Activated T-cell treated with anti-CD3 and anti-CD28 coated beads for 24 hours (primary cell): ENCODE data around the gene EHD4.

Experiments
- DNase-seq: peaks from one replicate; pipeline ENCODE4 v3.0.0-alpha.2; 2020; ENCODE audit warnings: low read depth

EHD4 gene

DNA sequence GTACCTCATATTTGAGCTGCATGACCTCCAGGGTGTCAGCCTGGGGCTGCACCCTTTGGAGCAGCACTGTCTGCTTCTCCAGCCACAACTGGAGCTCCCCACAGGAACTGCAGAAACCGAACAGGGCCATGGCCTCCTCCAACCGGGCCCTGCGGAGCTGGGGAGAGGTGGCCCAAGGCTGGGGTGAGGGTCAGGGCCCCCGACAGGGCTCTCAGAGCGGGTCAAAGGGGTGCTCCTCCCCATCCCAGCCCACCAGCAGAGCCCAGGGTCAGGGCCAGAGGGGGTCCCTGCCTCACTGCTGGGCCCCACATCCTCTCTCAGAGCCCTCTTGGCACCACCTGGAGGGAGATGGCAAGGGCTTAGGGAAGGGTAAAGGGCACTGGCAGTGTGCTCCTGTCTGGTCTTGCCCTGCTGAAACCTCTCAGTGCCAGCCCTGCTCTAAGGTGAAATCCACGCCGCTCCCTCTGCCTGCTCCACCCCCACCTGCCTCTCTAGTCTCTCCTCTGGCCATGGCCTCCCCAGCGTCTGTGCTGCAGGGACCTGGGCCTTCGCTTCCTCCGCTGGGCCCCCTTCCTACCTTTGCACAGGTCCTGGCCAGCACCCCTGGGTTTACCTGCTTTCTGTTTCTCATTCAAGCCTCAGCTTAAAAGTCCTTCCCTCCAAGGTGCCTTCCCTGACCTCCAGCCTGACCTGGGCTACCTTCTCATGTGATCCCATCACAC, 92.0 kb downstream of the EHD4 start:
- no peak for DNase-seq

DNA sequence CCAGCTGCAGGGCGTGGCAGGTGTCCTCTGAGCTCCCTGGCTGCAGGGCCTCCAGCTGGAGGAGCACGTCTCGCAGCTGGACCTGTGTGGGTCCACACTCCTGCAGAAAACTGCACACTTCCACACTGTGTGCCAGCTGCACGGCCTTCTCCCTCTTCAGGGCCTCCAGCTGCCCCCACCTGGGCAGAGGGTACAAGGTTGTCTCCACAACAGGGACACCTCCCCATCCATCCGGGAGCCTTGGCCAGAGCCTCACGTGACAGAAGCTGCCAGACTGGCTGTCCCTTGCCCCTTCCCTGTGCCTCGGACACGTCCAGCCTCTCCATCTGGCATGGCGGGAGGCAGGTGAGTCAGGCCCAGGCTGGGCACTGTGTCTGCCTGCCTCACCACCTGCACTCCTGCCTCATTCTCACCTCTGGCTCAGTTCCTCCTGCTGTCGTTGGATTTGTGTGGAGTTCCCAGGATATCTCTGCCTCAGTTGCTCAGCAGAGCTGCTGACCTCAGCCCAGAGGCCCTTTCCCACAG, 93.0 kb downstream of the EHD4 start:
- no peak for DNase-seq

GRCh38 chr15:41878355-41878699, 94.0 kb downstream of the EHD4 start:
- DNase-seq: no peak

GRCh38 chr15:41877631-41878354, 94.6 kb downstream of the EHD4 start:
- DNase-seq: no peak

DNA sequence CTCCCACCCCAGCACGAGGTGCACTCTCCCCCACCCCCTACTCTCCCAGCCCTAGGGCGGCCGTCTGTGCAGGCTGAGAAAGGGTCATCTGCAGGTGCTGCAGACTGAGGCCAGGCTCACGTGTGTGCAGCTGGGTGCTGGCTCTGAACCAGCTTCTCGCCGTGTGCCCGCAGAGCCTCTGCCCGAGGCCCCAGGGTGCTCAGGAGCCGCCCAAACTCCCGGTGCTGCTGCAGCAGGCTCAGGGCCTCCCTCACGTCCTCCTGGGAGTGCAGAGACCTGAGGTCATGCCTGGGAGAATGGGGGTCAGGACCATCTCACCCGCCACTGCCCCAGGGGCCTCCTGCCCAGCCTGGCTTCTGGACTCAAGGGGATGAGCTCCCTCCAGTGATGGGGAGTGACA, 95.7 kb downstream of the EHD4 start:
- no peak for DNase-seq

DNA sequence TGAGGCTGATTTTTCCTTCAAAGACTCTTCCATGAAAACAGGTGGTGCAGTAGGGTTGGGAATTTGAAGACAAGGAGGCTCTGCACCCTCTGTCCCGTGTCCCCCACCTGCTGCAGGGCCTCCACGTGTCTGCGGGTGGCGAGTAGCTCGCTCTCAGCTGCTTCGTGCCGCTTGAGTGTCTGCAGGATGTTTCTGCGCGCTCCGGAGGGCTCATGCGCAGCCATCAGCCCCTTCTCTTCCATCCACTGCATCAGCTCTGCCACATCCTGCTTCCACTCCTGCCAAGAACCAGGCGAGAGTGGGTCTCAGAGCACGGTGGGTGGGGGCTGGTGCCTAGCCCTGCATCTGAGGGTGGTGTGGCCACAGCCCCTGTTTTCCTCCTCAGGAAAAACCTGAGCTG, 96.3 kb downstream of the EHD4 start:
- no peak for DNase-seq

DNA sequence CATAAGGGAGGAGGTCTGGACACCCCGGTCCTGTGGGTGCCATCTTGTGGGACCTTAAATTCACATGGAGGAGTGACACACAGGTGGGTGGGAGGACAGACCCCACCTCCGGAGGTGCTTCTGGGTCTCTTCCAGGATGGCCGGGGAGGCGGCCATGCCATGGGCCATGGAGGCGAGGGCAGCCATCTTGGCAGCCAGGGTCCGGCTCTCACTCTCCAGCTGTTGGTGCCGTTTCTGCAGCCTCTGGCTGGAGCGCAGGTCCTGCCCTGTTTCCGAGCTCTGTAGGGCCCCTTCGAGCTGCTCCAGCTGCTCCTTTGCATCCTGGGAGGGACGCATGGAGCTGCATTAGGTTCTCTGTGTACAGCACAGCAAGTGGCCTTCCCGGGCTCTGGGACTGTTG, 97.6 kb downstream of the EHD4 start:
- DNase-seq: no peak

DNA sequence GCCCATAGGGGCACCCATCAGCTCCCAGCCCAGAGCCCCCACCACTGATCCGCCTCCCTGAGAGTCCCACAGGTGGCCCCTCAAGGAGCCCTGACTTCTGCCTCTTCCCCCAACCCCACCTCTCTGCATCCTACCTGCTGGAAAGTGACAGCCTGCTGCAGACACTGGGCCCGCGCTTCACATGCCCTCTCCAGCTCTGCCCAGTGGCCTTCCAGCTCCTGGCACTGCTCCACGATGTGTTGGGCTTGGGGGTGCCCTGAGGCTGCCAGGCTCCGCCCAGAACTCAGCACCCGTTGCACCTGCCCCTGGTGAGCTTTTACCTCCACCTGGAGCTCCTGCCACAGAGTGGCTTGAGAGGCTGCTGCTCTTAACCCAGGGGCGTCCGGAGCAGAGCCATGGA, 98.6 kb downstream of the EHD4 start:
- DNase-seq: no peak

GRCh38 chr15:41872166-41872747, 100.1 kb downstream of the EHD4 start:
- DNase-seq: no peak

- no peak for DNase-seq
Measured at GRCh38 chr15:41871175-41871905, 101.0 kb downstream of the EHD4 start.

DNA sequence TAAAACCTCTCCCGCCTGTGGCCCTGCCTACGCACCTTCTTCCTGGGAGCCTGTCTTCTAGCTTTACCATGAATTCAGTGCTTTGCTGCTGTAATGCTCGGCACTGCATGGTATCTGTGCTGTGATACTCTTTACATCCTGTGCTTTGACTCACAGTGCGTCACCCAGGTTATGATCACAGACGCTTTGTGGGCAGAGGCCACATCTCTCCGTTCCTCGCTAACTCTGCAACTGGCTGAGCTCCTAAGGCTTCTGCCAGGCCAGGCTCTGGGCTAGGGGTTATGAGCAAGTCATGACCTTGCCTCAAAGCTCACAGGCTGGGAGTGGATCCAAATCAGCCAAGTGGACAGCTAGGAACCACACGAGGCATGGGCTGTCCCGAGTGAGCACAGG, 101.7 kb downstream of the EHD4 start:
- DNase-seq: peak; percentile 41

DNA sequence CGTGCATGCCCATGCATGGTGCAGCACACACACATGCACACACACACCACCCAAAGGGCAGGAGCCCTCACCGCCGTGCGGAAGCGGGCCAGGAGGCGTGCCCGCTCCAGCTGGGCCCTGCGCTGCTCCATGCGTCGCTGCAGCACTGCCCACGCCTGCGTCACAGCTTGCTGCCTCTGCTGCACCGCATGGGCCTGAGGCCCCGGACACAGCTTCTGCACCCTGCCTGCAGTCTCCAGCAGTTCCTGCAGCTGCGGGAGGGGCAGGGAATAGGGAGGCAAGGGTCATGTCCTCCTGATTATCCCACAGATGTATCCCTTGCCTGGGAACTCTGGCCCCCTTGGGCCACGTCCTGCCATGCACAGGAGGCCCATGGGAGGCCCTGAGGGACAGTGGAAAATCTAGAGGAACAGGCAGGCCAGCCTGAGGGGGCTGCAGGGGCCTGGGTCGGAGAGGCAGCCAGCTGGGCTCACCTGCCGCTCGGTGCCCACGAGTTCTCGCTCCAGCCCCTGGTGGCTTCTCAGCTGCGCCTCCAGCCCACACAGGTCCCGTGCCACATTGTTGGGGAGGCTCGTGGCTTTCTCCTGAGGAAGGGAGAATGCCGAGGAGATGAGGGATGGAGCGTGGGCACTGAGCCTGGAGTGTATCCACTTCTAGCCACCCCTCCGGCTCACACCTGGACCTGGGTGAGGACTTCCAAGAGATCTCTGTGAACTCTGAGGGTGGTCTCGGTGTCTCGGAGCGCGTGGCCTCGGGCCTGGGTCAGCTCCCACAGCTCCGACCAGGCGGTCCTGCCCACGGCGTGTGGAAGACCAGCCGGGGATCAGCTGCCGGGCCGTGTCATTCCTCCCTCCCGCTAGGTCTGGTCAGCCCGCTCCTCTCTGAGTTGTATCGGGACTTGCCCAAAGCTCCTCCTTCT, 102.3 kb downstream of the EHD4 start:
- DNase-seq: no peak

GRCh38 chr15:41868321-41868720, 104.0 kb downstream of the EHD4 start:
- DNase-seq: no peak

DNA sequence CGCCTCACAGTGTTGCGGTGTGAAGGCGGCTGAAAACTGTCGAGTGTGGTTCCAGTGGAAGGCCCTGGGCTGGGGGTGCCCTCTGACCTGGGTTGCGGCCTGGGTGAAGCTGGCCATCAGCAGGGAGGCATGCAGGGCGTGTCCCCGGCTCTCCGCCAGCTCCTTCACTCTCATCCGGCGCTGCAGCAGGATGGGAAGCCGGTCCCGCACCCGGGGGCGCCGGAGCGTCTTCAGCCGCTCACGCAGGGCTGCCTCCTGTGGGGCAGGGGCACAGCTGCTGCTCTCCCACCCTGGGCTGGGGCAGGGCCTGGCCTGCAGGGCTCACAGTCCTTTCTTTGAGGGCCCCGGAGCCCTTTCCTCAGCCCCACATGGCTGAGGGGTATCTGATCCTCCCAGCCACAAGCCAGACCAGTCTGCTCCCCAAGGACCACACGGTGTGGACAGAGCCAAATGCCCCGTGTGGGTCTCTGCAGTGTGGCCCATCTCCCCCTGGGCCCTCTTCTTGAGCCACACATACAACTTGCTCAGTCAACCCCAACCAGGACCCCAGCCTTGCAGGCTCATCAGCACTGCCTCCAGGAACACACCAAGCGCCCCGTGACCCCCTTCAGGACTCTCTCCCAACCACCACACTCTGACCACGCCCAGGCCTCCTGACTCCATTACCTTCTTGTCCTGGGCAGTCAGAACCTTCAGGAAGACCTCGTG, 105.3 kb downstream of the EHD4 start:
- no peak for DNase-seq

DNA sequence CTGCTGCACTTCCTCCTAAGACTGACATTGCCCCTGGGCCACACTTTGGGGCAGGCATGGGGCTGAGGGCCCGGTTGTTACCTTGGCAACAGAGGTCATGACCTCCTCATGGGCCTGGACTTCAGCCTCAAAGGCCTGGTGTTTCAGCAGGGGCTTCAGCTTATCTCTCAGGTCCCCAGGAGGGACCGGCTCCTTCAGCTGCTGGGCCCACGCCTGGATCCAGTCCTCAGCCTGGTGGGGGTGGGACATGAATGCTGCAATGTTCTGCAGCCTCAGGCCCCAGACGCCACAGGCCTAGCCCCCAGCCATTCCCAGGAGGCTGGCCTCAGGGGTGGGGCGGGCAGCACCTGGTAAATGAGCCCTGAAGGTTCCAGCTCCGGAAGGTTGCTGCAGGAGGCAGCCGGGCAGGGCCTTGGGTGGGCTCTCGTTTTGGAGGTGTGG, 106.1 kb downstream of the EHD4 start:
- DNase-seq: no peak

GRCh38 chr15:41865490-41866055, 106.8 kb downstream of the EHD4 start:
- no peak for DNase-seq

DNA sequence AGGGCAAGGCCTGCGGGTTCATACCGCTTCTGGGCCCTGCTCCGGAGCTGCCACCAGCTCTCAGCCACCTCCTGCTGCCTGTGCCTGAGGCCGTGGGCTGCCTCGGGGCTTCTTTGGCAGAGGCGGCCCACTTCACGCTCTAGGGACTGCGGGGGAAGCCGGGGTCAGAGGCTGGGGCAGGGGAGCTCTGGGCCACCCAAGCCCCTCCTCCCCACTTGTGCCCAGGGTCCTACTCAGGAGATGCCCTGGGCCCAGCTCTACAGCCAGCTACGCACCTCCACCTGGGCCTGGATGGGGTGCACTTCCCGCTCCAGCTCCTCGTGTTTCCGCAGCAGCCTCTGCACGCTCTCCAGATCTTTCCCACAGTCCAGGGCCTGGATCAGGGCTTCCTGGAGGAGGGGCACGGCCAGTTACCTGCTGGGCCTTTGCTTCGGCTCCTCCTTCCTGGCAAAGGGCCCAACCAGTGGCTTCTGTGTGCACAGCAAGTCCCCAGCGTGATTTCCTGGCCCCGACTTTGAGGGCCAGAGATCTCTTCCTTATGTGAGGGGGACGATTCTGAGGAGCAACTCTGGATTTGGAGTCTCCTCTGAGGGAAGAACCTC, 109.7 kb downstream of the EHD4 start:
- no peak for DNase-seq

- DNase-seq: no peak
Measured at GRCh38 chr15:41861736-41862356, 110.5 kb downstream of the EHD4 start.

DNA sequence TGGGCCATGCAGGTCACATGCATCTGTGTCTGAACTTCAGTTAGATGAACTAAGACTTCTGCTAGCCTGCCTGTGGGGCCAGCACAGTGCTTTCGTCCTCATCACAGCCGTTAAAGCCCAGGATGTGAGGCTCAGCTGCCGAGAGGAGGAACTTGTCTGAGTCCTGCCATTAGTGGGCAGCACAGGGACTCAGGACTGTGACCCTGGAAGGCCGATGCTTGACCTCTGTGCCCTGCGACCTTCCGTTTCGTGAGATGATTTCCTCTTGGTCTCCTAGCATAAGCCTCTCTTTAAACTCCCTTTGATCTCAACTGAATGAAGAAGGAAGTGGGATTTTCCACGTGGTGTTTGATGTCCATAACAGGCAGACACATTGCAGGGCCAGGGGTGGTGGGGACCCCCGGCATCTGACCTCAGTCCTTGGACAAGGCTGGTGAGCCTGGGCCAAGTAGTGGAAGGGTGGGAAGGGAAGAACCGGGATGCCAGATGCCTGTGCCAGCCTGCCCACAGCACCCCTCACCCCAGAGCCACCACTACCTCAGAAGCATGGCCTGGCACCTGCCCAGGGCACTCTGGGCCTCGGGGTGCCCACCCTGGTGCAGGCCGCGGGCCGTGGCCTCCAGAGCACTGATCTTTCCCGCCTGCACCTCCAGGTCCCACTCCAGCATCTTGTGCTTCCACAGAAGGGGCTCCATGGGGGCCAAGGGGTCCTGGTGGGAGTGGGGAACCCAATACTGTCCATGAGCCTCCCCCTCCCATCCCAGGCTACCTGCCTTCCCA, 112.1 kb downstream of the EHD4 start:
- DNase-seq: no peak
